OCI-LY1 (cell line): ENCODE results near the gene HCK.

Experiments used
- H2AFZ ChIP-seq: fragments of 200-600 bp; sonication (generic), shearing (Covaris generic); 2 replicates; pipeline ENCODE4 v1.6.0; 2014; ENCODE audit warnings: antibody characterized with exemption, mild to moderate bottlenecking, low read length
- H3F3A ChIP-seq: fragments of 200-600 bp; sonication (generic), shearing (Covaris generic); 2 replicates; pipeline ENCODE4 v1.6.0; 2014; ENCODE audit warnings: mild to moderate bottlenecking, antibody characterized with exemption, low read length, moderate library complexity; ENCODE audit not compliant: insufficient read depth
- H3K27ac ChIP-seq: fragments of 200-600 bp; sonication (generic); 2 replicates; pipeline ENCODE4 v1.5.1; 2014; ENCODE audit warnings: low read length, mixed run types, mild to moderate bottlenecking, low read depth; ENCODE audit not compliant: poor library complexity, severe bottlenecking
- H3K27me3 ChIP-seq: fragments of 200-600 bp; sonication (generic); 2 replicates; pipeline ENCODE4 v1.6.0; 2014; ENCODE audit warnings: antibody characterized with exemption, mild to moderate bottlenecking, low read length, moderate library complexity; ENCODE audit not compliant: insufficient read depth
- H3K36me3 ChIP-seq: fragments of 200-600 bp; sonication (generic); 2 replicates; pipeline ENCODE4 v1.6.1; 2014; ENCODE audit warnings: mild to moderate bottlenecking, antibody characterized with exemption, low read length, moderate library complexity, mixed read lengths; ENCODE audit not compliant: insufficient read depth
- H3K4me1 ChIP-seq: fragments of 200-600 bp; sonication (generic); 2 replicates; pipeline ENCODE4 v1.5.1; 2014; ENCODE audit warnings: mild to moderate bottlenecking, low read length, moderate library complexity; ENCODE audit not compliant: insufficient read depth, severe bottlenecking
- H3K4me2 ChIP-seq: fragments of 200-600 bp; sonication (generic), shearing (Covaris generic); 2 replicates; pipeline ENCODE4 v1.6.1; 2014; ENCODE audit warnings: low read length
- H3K4me3 ChIP-seq: fragments of 200-600 bp; sonication (generic); 2 replicates; pipeline ENCODE4 v1.5.1; 2014; ENCODE audit warnings: low read length, low read depth, mild to moderate bottlenecking, mixed read lengths; ENCODE audit not compliant: poor library complexity, severe bottlenecking
- H3K79me2 ChIP-seq: fragments of 200-600 bp; shearing (Covaris generic); 2 replicates; pipeline ENCODE4 v1.6.1; 2016; ENCODE audit warnings: mixed run types, low read length, mixed read lengths; ENCODE audit not compliant: insufficient read depth
- H3K9ac ChIP-seq: fragments of 200-600 bp; sonication (generic), shearing (Covaris generic); 2 replicates; pipeline ENCODE4 v1.6.1; 2014; ENCODE audit warnings: mild to moderate bottlenecking, low read length, mixed read lengths
- H3K9me2 ChIP-seq: fragments of 200-600 bp; sonication (generic), shearing (Covaris generic); 2 replicates; pipeline ENCODE4 v1.6.1; 2014; ENCODE audit warnings: low read depth, mild to moderate bottlenecking, low read length, mixed read lengths
- H3K9me3 ChIP-seq: fragments of 200-600 bp; shearing (Covaris generic); 2 replicates; pipeline ENCODE4 v1.6.1; 2014; ENCODE audit warnings: low read length, mixed read lengths
- H4K20me1 ChIP-seq: fragments of 200-600 bp; sonication (generic), shearing (Covaris generic); 2 replicates; pipeline ENCODE4 v1.6.0; 2016; ENCODE audit warnings: mild to moderate bottlenecking, low read length; ENCODE audit not compliant: insufficient read depth
- CTCF ChIP-seq: fragments of 200-600 bp; sonication (generic), shearing (Covaris generic); IDR thresholded peaks from 2 replicates; pipeline ENCODE4 v1.5.1; 2017; ENCODE audit warnings: mild to moderate bottlenecking, antibody characterized with exemption, low read length, moderate library complexity, mixed read lengths
- EZH2 ChIP-seq: fragments of 200-600 bp; sonication (generic), shearing (Covaris generic); IDR thresholded peaks from 2 replicates; pipeline ENCODE4 v1.8.0; 2017; ENCODE audit warnings: borderline replicate concordance, mixed run types, mild to moderate bottlenecking, antibody characterized with exemption, low read length, moderate library complexity, mixed read lengths

HCK gene

DNA sequence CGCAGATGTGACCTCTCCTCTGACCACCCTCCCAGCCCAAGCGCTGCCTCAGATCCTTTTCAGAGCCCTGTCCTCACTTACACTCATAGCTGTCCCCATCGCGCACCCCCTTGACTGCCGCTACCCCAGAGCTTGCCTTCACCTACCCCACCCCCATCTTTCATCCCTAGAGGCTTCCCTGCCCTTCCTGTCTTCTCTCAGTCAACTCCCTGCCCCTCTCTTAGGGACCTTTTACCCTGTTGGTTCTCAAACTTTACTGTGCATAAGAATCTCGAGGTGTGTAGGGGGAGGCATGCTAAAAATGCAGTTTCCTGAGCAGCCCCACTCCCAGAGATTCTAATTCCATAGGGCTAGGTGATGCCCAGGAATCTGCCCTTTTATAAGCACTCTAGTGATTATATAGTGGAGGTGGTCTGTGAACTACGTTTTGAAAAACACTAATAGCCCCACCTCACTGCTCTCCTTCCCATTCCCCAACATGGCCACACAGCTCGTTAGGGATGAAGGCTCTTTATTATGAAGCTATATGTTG is 58.2 kb downstream of the HCK start:
- Histone ChIP-seq H3K27ac (peak overlapping the region; percentile 75), H3K9me3 (no peaks in the 10 kb centered on the region), H3K79me2 (peaks cover 50% of the 10 kb centered on the region), H3K4me1 (peaks cover 15% of the 10 kb centered on the region), H3K9ac (peak overlapping the region; percentile 83), H3F3A (no peaks in the 10 kb centered on the region), H3K27me3 (no peaks in the 10 kb centered on the region), H3K4me3 (peak overlapping the region; percentile 80), H3K4me2 (peak overlapping the region; percentile 90), H3K9me2 (no peaks in the 10 kb centered on the region), H2AFZ (no peak overlapping the region), H4K20me1 (no peaks in the 10 kb centered on the region), H3K36me3 (no peaks in the 10 kb centered on the region)
- TF ChIP-seq EZH2: no peak
- no peak for TF ChIP-seq CTCF

- Histone ChIP-seq H3K79me2 (peaks cover 51% of the 10 kb centered on the region), H3K9ac (peak overlapping the region; percentile 83), H3K27me3 (no peaks in the 10 kb centered on the region), H3K9me3 (no peaks in the 10 kb centered on the region), H3K9me2 (no peaks in the 10 kb centered on the region), H3K36me3 (no peaks in the 10 kb centered on the region), H4K20me1 (no peaks in the 10 kb centered on the region), H3K27ac (no peak overlapping the region), H3F3A (no peaks in the 10 kb centered on the region), H3K4me1 (peaks cover 15% of the 10 kb centered on the region), H3K4me3 (peak overlapping the region; percentile 80), H2AFZ (no peak overlapping the region), H3K4me2 (peak overlapping the region; percentile 90)
- no peak for TF ChIP-seq CTCF
- TF ChIP-seq EZH2: no peak
Measured at GRCh38 chr20:32110727-32111126, 58.7 kb downstream of the HCK start.

- Histone ChIP-seq H2AFZ (no peak overlapping the region), H3K4me1 (peaks cover 15% of the 10 kb centered on the region)
Measured at GRCh38 chr20:32111156-32111686, 59.2 kb downstream of the HCK start.

More at GRCh38 chr20:32111156-32111686, 59.2 kb downstream of the HCK start:
- TF ChIP-seq EZH2 (no peak), CTCF (no peak)
- Histone ChIP-seq H3K9me3 (no peaks in the 10 kb centered on the region), H4K20me1 (no peaks in the 10 kb centered on the region), H3F3A (no peaks in the 10 kb centered on the region), H3K9ac (peak overlapping the region; percentile 83), H3K79me2 (peaks cover 54% of the 10 kb centered on the region), H3K27me3 (no peaks in the 10 kb centered on the region), H3K27ac (no peak overlapping the region), H3K4me2 (peak overlapping the region; percentile 90), H3K36me3 (no peaks in the 10 kb centered on the region), H3K4me3 (peak overlapping the region; percentile 80), H3K9me2 (no peaks in the 10 kb centered on the region)
